Measurements from ENCODE around the gene TMEM179B. TPM values are rescaled to one million over a fixed set of nuclear protein-coding genes. Genes with fewer than 3 reads are reported as not detected.

TMEM179B gene
- total and polyA plus RNA-seq, 9 of the 15 experiments (the other 6 are each of a cell fraction or from before 2014, with no cell fraction given): 27.7 to 105 (median 37.0) TPM

DNA sequence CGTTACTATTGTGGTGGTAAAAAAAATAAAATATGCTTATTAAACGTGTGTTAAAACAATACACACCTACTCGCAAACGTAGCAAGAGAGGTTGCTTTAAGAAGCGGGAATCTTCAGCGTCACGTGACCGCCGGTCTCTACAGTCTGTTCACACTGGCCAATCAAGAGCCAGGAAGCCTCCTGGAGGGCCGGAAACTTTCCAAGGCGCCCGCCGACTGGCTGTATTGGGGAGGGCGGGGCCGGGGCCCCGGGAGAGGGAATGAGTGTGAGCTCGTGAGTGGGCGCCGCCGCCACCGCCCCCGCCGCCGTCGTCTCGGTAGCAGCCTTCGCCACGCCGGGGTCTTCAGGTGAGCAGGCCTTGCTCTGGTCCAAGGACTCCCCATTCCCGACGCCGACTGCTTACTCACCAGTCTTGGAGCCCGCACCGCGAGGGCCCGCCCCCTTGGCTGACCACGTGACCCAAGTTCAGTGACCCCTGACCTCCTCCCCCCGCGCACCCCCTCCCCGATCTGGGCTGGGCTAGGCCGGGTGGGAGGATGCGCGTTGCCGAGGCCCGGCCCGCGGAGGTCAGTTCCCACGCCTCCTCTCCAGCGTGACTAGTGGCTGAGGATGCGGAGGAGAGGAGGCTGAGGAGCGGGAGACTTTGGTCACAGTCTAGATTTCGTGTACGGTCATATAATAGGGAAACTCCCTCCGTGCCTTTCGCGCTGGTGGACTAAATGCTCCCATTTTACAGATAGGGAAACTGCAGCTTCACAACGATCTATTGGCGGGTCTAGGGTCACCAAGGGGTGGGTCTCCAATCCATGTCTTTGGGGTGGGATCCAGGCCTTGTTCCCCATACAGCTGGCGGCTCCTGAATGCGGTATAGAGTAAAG, 15.8 kb upstream of the TMEM179B start, which contains the start of gene TAF6L (continued):
- peak; percentile 90; the same call in 1 of the 2 replicates for TF ChIP-seq SMARCA5 (IDR thresholded peaks at IDR 0.05)
- no peak for TF ChIP-seq GTF2E2 (tag; IDR thresholded peaks at IDR 0.05)
- TF ChIP-seq ZFX (CRISPR knock-in tag; IDR thresholded peaks at IDR 0.05): peak; percentile 74
- TF ChIP-seq ATF7 (IDR thresholded peaks at IDR 0.05): peak; percentile 53; the same call in 1 of the 2 replicates
- TF ChIP-seq ZNF507 (tag; conservative IDR thresholded peaks at IDR 0.05): no peak
- TF ChIP-seq SP2 (IDR thresholded peaks at IDR 0.05; ENCODE audit: extremely low read depth, low read depth, low read length, poor library complexity, severe bottlenecking): no peak
- TF ChIP-seq HDAC8 (tag; IDR thresholded peaks at IDR 0.05): no peak
- TF ChIP-seq, protein P1, sequence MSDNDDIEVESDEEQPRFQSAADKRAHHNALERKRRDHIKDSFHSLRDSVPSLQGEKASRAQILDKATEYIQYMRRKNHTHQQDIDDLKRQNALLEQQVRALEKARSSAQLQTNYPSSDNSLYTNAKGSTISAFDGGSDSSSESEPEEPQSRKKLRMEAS (CRISPR knock-in tag; IDR thresholded peaks at IDR 0.05): peak; percentile 81
- TF ChIP-seq ZFP1 (CRISPR knock-in tag; IDR thresholded peaks at IDR 0.05): no peak
- 0 out of 2 replicates have a peak, but pooled peaks have one; percentile 23 for TF ChIP-seq JUND (IDR thresholded peaks at IDR 0.05; ENCODE audit: borderline replicate concordance, low read depth, low read length)
- peak; percentile 44; the same call in 1 of the 3 replicates for TF ChIP-seq JUND (tag; IDR thresholded peaks at IDR 0.05; ENCODE audit: borderline replicate concordance, low read depth, low read length)
- TF ChIP-seq, protein P2, sequence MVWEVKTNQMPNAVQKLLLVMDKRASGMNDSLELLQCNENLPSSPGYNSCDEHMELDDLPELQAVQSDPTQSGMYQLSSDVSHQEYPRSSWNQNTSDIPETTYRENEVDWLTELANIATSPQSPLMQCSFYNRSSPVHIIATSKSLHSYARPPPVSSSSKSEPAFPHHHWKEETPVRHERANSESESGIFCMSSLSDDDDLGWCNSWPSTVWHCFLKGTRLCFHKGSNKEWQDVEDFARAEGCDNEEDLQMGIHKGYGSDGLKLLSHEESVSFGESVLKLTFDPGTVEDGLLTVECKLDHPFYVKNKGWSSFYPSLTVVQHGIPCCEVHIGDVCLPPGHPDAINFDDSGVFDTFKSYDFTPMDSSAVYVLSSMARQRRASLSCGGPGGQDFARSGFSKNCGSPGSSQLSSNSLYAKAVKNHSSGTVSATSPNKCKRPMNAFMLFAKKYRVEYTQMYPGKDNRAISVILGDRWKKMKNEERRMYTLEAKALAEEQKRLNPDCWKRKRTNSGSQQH (CRISPR knock-in tag; IDR thresholded peaks at IDR 0.05): 0 out of 2 replicates have a peak, but pooled peaks have one; percentile 55
- no peak for TF ChIP-seq KLF16 (IDR thresholded peaks at IDR 0.05)
- no peak for TF ChIP-seq PRMT5 (CRISPR knock-in tag; IDR thresholded peaks at IDR 0.05)
- peak; percentile 52 for TF ChIP-seq NCOR1 (IDR thresholded peaks at IDR 0.05)
- no peak for TF ChIP-seq KDM2B (CRISPR knock-in tag; IDR thresholded peaks at IDR 0.05)
- TF ChIP-seq PHF20 (IDR thresholded peaks at IDR 0.05; ENCODE audit: partially characterized antibody): peak; percentile 32
- TF ChIP-seq MXI1 (IDR thresholded peaks at IDR 0.05; ENCODE audit: low read depth, low read length): no peak
- TF ChIP-seq ZNF3 (CRISPR knock-in tag; IDR thresholded peaks at IDR 0.05): no peak
- TF ChIP-seq, protein P3, sequence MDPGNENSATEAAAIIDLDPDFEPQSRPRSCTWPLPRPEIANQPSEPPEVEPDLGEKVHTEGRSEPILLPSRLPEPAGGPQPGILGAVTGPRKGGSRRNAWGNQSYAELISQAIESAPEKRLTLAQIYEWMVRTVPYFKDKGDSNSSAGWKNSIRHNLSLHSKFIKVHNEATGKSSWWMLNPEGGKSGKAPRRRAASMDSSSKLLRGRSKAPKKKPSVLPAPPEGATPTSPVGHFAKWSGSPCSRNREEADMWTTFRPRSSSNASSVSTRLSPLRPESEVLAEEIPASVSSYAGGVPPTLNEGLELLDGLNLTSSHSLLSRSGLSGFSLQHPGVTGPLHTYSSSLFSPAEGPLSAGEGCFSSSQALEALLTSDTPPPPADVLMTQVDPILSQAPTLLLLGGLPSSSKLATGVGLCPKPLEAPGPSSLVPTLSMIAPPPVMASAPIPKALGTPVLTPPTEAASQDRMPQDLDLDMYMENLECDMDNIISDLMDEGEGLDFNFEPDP (CRISPR knock-in tag; IDR thresholded peaks at IDR 0.05): no peak
- TF ChIP-seq LARP7 (IDR thresholded peaks at IDR 0.05): no peak
- no peak for TF ChIP-seq ZNF324 (CRISPR knock-in tag; IDR thresholded peaks at IDR 0.05)
- no peak for TF ChIP-seq ZNF780A (CRISPR knock-in tag; IDR thresholded peaks at IDR 0.05)
- TF ChIP-seq, protein P4, sequence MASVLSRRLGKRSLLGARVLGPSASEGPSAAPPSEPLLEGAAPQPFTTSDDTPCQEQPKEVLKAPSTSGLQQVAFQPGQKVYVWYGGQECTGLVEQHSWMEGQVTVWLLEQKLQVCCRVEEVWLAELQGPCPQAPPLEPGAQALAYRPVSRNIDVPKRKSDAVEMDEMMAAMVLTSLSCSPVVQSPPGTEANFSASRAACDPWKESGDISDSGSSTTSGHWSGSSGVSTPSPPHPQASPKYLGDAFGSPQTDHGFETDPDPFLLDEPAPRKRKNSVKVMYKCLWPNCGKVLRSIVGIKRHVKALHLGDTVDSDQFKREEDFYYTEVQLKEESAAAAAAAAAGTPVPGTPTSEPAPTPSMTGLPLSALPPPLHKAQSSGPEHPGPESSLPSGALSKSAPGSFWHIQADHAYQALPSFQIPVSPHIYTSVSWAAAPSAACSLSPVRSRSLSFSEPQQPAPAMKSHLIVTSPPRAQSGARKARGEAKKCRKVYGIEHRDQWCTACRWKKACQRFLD (CRISPR knock-in tag; IDR thresholded peaks at IDR 0.05): peak; percentile 74; the same call in 1 of the 2 replicates
- no peak for TF ChIP-seq CBFB (CRISPR knock-in tag; IDR thresholded peaks at IDR 0.05)
- no peak for TF ChIP-seq HMG20A (CRISPR knock-in tag; conservative IDR thresholded peaks at IDR 0.05)
- TF ChIP-seq STAT5A (IDR thresholded peaks at IDR 0.05; ENCODE audit: borderline replicate concordance, low read length): no peak
